ENCODE data around the gene PDGFRA.

PDGFRA gene

GRCh38 chr4:54271464-54271863 lies 42.4 kb downstream of the PDGFRA start:
- TF ChIP-seq, protein P1, sequence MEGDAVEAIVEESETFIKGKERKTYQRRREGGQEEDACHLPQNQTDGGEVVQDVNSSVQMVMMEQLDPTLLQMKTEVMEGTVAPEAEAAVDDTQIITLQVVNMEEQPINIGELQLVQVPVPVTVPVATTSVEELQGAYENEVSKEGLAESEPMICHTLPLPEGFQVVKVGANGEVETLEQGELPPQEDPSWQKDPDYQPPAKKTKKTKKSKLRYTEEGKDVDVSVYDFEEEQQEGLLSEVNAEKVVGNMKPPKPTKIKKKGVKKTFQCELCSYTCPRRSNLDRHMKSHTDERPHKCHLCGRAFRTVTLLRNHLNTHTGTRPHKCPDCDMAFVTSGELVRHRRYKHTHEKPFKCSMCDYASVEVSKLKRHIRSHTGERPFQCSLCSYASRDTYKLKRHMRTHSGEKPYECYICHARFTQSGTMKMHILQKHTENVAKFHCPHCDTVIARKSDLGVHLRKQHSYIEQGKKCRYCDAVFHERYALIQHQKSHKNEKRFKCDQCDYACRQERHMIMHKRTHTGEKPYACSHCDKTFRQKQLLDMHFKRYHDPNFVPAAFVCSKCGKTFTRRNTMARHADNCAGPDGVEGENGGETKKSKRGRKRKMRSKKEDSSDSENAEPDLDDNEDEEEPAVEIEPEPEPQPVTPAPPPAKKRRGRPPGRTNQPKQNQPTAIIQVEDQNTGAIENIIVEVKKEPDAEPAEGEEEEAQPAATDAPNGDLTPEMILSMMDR (IDR thresholded peaks at IDR 0.05; ENCODE audit: low read depth, low read length, missing control alignments) = no peak
- DNase-seq (ENCODE audit: low read depth) = no peak
- H3K4me3 ChIP-seq (ENCODE audit: low read depth, low read length) = no peak overlapping the region

DNA sequence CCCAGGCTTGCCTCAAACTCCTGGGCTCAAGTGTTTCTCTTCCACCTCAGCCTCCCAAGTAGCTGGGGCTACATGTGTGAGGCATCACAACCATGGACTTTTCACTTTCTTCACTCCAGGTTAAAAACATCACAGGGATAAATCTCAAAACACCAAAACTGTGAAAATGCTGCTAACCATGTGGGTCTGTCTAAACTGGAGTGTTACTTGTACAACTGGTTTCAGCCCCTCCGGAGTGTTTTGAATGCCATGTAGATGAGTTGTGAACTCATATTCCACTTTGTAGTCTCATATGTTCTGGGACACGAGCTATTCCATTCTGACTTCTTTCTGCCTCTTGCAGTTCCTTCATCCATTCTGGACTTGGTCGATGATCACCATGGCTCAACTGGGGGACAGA lies 43.0 kb downstream of the PDGFRA start:
- no peak overlapping the region for H3K4me3 ChIP-seq (ENCODE audit: low read depth, low read length)
- no peak for DNase-seq (ENCODE audit: low read depth)
- TF ChIP-seq, protein P1 (IDR thresholded peaks at IDR 0.05; ENCODE audit: low read depth, low read length, missing control alignments) = no peak

DNA sequence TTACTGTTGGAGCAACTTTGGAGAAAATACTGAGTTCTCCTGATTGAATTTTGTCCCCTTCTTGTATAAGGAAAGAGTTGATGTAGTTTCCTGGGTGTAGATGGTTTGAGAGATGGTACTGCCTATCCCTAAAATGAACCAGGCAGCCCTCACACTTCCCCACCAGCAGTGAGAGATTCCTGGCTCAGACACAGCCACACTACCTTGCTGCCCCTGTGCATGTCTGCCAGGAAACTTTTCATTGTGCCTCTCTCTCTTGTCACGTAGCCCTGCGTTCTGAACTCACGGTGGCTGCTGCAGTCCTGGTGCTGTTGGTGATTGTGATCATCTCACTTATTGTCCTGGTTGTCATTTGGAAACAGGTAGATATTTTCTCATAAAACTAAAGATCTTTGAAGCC lies 45.2 kb downstream of the PDGFRA start:
- no peak overlapping the region for H3K4me3 ChIP-seq (ENCODE audit: low read depth, low read length)
- DNase-seq (ENCODE audit: low read depth) = no peak
- TF ChIP-seq, protein P1 (IDR thresholded peaks at IDR 0.05; ENCODE audit: low read depth, low read length, missing control alignments) = no peak

GRCh38 chr4:54274795-54275665 lies 45.9 kb downstream of the PDGFRA start:
- no peak for DNase-seq (ENCODE audit: low read depth)

GRCh38 chr4:54276641-54277430 lies 47.7 kb downstream of the PDGFRA start:
- H3K4me3 ChIP-seq (ENCODE audit: low read depth, low read length) = no peak overlapping the region
- DNase-seq (ENCODE audit: low read depth) = no peak
- TF ChIP-seq, protein P1 (IDR thresholded peaks at IDR 0.05; ENCODE audit: low read depth, low read length, missing control alignments) = no peak

More at GRCh38 chr4:54274795-54275665, 45.9 kb downstream of the PDGFRA start:
- H3K4me3 ChIP-seq (ENCODE audit: low read depth, low read length) = no peak overlapping the region
- TF ChIP-seq, protein P1 (IDR thresholded peaks at IDR 0.05; ENCODE audit: low read depth, low read length, missing control alignments) = no peak

DNA sequence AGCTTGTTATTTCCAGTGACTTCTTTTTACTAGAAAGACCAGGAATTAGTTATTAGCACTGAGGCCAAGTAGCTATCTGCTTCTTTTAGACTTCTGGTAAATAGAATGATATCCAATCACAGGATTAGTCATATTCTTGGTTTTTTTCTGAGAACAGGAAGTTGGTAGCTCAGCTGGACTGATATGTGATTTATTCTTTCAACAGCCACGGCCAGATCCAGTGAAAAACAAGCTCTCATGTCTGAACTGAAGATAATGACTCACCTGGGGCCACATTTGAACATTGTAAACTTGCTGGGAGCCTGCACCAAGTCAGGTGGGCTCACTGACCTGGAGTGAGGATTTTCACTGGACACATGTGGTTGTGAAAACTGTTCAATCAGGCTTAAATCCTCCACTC lies 48.6 kb downstream of the PDGFRA start:
- H3K4me3 ChIP-seq (ENCODE audit: low read depth, low read length) = no peak overlapping the region
- DNase-seq (ENCODE audit: low read depth) = no peak
- TF ChIP-seq, protein P1 (IDR thresholded peaks at IDR 0.05; ENCODE audit: low read depth, low read length, missing control alignments) = no peak

Measured in GM12864 (cell line).